HEK293 (cell line): ENCODE measurements around the gene PPP1R3E.
A peak's percentile ranks its signal among the peaks of the same experiment; 100 is the strongest.

Experiments used
- CTCF ChIA-PET: fragments of 350-600 bp; formaldehyde crosslinking; extraction: SDS; loops from one replicate; lab custom pipeline; 2021; ENCODE audit warnings: antibody characterized with exemption; lab: Yijun Ruan, JAX
- POLR2A ChIA-PET: fragments of 300-600 bp; formaldehyde crosslinking; extraction: SDS; loops from one replicate; lab custom pipeline; 2020; ENCODE audit warnings: antibody characterized with exemption, inconsistent platforms; lab: Yijun Ruan, JAX
- H3K27ac ChIP-seq: fragments of 200-500 bp; sonication (Bioruptor generic); 2 replicates; pipeline ENCODE4 v1.5.1; 2014; ENCODE audit warnings: low read depth, low read length, control low read depth, inconsistent platforms; ENCODE audit errors: extremely low read depth
- H3K36me3 ChIP-seq, 2 experiments: fragments of 200-500 bp in 1 of 2; sonication (Bioruptor generic) in 1 of 2; 1 replicate in 1 of 2; 2 replicates in 1 of 2; pipeline ENCODE4 v1.5.1; 2014 to 2017; ENCODE audit warnings: inconsistent platforms in 2 of 2, low read length in 2 of 2; ENCODE audit not compliant: control insufficient read depth in 2 of 2, insufficient read depth in 1 of 2
- H3K4me1 ChIP-seq: fragments of 200-500 bp; sonication (Bioruptor generic); 2 replicates; pipeline ENCODE4 v1.5.1; 2014; ENCODE audit warnings: mild to moderate bottlenecking, low read length, inconsistent platforms; ENCODE audit not compliant: control insufficient read depth, insufficient read depth
- H3K4me3 ChIP-seq: 2 replicates; pipeline ENCODE4 v1.5.1; 2011; ENCODE audit warnings: low read depth, mild to moderate bottlenecking, control low read depth, low read length, moderate library complexity
- H3K9me3 ChIP-seq: fragments of 200-500 bp; sonication (Bioruptor generic); 2 replicates; pipeline ENCODE4 v1.5.1; 2014; ENCODE audit warnings: low read depth, low read length, inconsistent platforms; ENCODE audit not compliant: control insufficient read depth, insufficient read depth
- KLF1 ChIP-seq: fragments of 450-650 bp; formaldehyde crosslinking; IDR thresholded peaks from 2 replicates; pipeline ENCODE4 v1.5.1; 2016; ENCODE audit warnings: missing biosample characterization, missing genetic modification characterization
- KLF10 ChIP-seq: fragments of 450-650 bp; IDR thresholded peaks from 2 replicates; pipeline ENCODE4 v1.5.1; 2018; ENCODE audit warnings: missing biosample characterization, mild to moderate bottlenecking, missing genetic modification characterization
- OSR2 ChIP-seq: fragments of 450-650 bp; formaldehyde crosslinking; IDR thresholded peaks from 2 replicates; pipeline ENCODE4 v1.5.1; 2016; ENCODE audit warnings: missing biosample characterization, missing genetic modification characterization
- PBX3 ChIP-seq: sonication (generic); formaldehyde crosslinking; IDR thresholded peaks from 2 replicates; pipeline ENCODE4 v1.8.1; 2022; ENCODE audit warnings: mild to moderate bottlenecking, moderate library complexity, missing genetic modification reagents
- SETDB1 ChIP-seq: IDR thresholded peaks from one replicate; pipeline ENCODE4 v1.6.1; 2017; ENCODE audit warnings: mild to moderate bottlenecking, low read length, moderate library complexity, mixed read lengths; ENCODE audit not compliant: insufficient read length
- ZBTB20 ChIP-seq: fragments of 450-650 bp; formaldehyde crosslinking; IDR thresholded peaks from 2 replicates; pipeline ENCODE4 v1.5.1; 2016; ENCODE audit warnings: missing biosample characterization, missing genetic modification characterization
- ZFP3 ChIP-seq: fragments of 450-650 bp; formaldehyde crosslinking; IDR thresholded peaks from 2 replicates; pipeline ENCODE4 v1.5.1; 2016; ENCODE audit warnings: low read depth, missing biosample characterization, missing genetic modification characterization
- ZFP37 ChIP-seq: fragments of 450-650 bp; formaldehyde crosslinking; IDR thresholded peaks from 2 replicates; pipeline ENCODE4 v1.5.1; 2016; ENCODE audit warnings: missing biosample characterization, missing genetic modification characterization
- ZNF112 ChIP-seq: fragments of 450-650 bp; formaldehyde crosslinking; IDR thresholded peaks from 2 replicates; pipeline ENCODE4 v1.5.0; 2017; ENCODE audit warnings: missing biosample characterization, missing genetic modification characterization
- ZNF266 ChIP-seq: fragments of 450-650 bp; formaldehyde crosslinking; IDR thresholded peaks from 2 replicates; pipeline ENCODE4 v1.5.1; 2016; ENCODE audit warnings: missing biosample characterization, missing genetic modification characterization, low read depth
- ZNF350 ChIP-seq: fragments of 450-650 bp; formaldehyde crosslinking; IDR thresholded peaks from 2 replicates; pipeline ENCODE4 v1.5.0; 2017; ENCODE audit warnings: missing biosample characterization, mild to moderate bottlenecking, missing genetic modification characterization
- ZNF37A ChIP-seq: fragments of 450-650 bp; IDR thresholded peaks from 2 replicates; pipeline ENCODE4 v1.5.1; 2018; ENCODE audit warnings: missing biosample characterization, missing genetic modification characterization
- ZNF391 ChIP-seq: fragments of 450-650 bp; formaldehyde crosslinking; IDR thresholded peaks from 2 replicates; pipeline ENCODE4 v1.5.1; 2016; ENCODE audit warnings: low read depth, missing biosample characterization, missing genetic modification characterization, borderline replicate concordance
- ZNF513 ChIP-seq: fragments of 450-650 bp; IDR thresholded peaks from 2 replicates; pipeline ENCODE4 v1.5.1; 2018; ENCODE audit warnings: missing biosample characterization, missing genetic modification characterization
- ZNF518A ChIP-seq: fragments of 450-650 bp; formaldehyde crosslinking; conservative IDR thresholded peaks from 2 replicates; pipeline ENCODE4 v1.5.1; 2016; ENCODE audit warnings: low read depth, missing biosample characterization, missing genetic modification characterization
- ZNF677 ChIP-seq: fragments of 450-650 bp; IDR thresholded peaks from 2 replicates; pipeline ENCODE4 v1.5.0; 2018; ENCODE audit warnings: missing biosample characterization, mild to moderate bottlenecking, missing genetic modification characterization, moderate library complexity
- ZNF704 ChIP-seq: fragments of 450-650 bp; formaldehyde crosslinking; IDR thresholded peaks from 2 replicates; pipeline ENCODE4 v1.5.1; 2016; ENCODE audit warnings: missing biosample characterization, missing genetic modification characterization
- ZNF707 ChIP-seq: fragments of 450-650 bp; formaldehyde crosslinking; IDR thresholded peaks from 2 replicates; pipeline ENCODE4 v1.5.1; 2016; ENCODE audit warnings: missing biosample characterization, missing genetic modification characterization
- ZSCAN23 ChIP-seq: fragments of 450-650 bp; formaldehyde crosslinking; IDR thresholded peaks from 2 replicates; pipeline ENCODE4 v1.5.1; 2016; ENCODE audit warnings: missing biosample characterization, missing genetic modification characterization

The PPP1R3E gene

DNA sequence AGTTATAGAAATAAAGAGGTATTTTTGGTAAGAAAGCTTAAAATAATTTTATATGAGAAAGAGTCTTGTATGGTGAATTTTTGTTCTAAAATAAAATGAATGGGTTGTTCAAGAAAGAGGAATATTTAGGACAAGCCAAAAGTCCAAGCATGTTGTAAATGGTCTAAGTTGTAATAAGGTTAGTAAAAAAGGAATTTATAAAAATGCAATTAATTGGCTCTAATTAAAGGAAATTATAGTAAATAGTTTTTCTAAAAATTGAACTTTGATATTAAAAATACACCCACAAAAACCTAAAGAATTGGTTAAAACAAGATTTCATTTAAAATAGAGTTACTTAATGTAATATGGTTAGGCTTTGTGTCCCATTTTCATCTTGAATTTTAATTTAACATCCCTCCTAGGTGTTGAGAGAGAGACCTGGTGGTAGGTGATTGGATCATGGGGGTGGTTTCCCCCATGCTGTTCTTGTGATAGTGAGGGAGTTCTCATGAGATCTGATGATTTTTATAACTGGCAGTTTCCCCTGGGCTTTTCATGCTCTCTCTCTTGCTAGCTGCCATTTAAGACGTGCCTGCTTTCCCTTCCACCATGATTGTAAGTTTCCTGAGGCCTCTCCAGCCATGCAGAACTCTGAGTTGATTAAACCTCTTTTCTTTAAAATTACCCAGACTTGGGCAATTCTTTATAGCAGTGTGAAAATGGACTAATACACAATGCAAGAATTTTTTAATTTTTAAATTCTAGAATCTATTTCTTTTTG is 37.0 kb upstream of the PPP1R3E start:
- peak; percentile 98 for TF ChIP-seq SETDB1
- TF ChIP-seq ZNF518A (tag by site-specific recombination), result peak; percentile 33; the same call in 1 of the 2 replicates
- TF ChIP-seq ZFP3 (tag by site-specific recombination), result no peak
- H3K9me3 ChIP-seq, result no peaks in the 10 kb centered on the region
- no peaks in the 10 kb centered on the region for H3K36me3 ChIP-seq
- H3K4me1 ChIP-seq, result no peaks in the 10 kb centered on the region
- POLR2A ChIA-PET, result no interaction called here
- no peak overlapping the region for H3K27ac ChIP-seq
- CTCF ChIA-PET, result interaction anchor here (0.6 to 0.9 kb wide), 2 partner anchors 40 to 231 kb away, joined by 3 to 4 read pairs; no protein-coding TSS in a partner anchor
- H3K4me3 ChIP-seq, result no peak overlapping the region

- ChIA-PET POLR2A (no interaction called here), CTCF (interaction anchor here (0.6 to 1.2 kb wide), 2 partner anchors 12 to 45 kb away, joined by 3 read pairs; no protein-coding TSS in a partner anchor)
- H3K4me3 ChIP-seq, result no peak overlapping the region
- H3K27ac ChIP-seq, result no peak overlapping the region
- H3K4me1 ChIP-seq, result no peaks in the 10 kb centered on the region
- H3K9me3 ChIP-seq, result no peaks in the 10 kb centered on the region
- no peak for TF ChIP-seq ZNF391 (tag by site-specific recombination)
- TF ChIP-seq KLF10, result no peak
- no peak for TF ChIP-seq ZFP37
- TF ChIP-seq PBX3 (CRISPR knock-in tag), result no peak
- TF ChIP-seq ZNF513 (tag by site-specific recombination), result no peak
- TF ChIP-seq KLF1 (tag by site-specific recombination), result no peak
- TF ChIP-seq ZNF350 (tag by site-specific recombination), result no peak
- no peak for TF ChIP-seq ZNF266 (tag by site-specific recombination)
- no peak for TF ChIP-seq ZSCAN23 (tag by site-specific recombination)
- no peak for TF ChIP-seq ZNF677 (tag by site-specific recombination)
- TF ChIP-seq ZNF707 (tag by site-specific recombination), result no peak
- TF ChIP-seq ZNF704 (tag by site-specific recombination), result no peak
- TF ChIP-seq ZNF112 (tag by site-specific recombination), result no peak
- TF ChIP-seq ZBTB20, result no peak
- no peak for TF ChIP-seq ZNF37A (tag by site-specific recombination)
- TF ChIP-seq OSR2 (tag by site-specific recombination), result no peak
- no peaks in the 10 kb centered on the region for H3K36me3 ChIP-seq
These were observed 33.0 kb upstream of the PPP1R3E start for GRCh38 chr14:23335623-23336022.
